GM12864 (cell line): ENCODE data around the gene OLFML2A.

ENCODE experiments used
- DNase-seq: peaks from one replicate; pipeline ENCODE4 v3.0.0-alpha.2; 2011; ENCODE audit warnings: low read depth
- H3K4me3 ChIP-seq: 2 replicates; pipeline ENCODE4 v1.5.1; 2011; ENCODE audit warnings: mild to moderate bottlenecking, low read depth, low read length, control low read depth
- CTCF ChIP-seq: IDR thresholded peaks from 2 replicates; pipeline ENCODE4 v1.5.1; 2011; ENCODE audit warnings: low read depth, mild to moderate bottlenecking, moderate library complexity, low read length, control low read depth, inconsistent platforms; ENCODE audit errors: missing control alignments

Gene OLFML2A

DNA sequence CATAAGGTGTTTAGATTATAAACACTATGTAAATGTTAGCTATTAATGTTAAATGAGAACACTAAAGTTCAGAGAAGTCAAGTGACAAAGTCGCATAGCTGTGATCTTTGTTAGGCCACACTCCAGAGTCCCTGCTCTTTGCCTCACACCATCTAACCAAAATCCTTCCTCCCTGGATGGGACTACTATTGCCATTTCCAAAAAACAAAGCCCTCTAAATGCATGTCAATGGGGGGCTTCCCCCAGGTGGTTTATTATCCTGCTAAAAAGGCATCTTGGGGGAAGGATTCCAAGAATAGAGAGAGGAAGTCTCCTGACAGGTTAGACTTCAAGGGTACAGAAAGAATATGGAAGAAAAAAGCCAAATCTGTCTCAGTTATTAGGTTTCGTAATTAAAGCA, 16.2 kb upstream of the OLFML2A start:
- no peak for DNase-seq
- H3K4me3 ChIP-seq = no peak overlapping the region
- TF ChIP-seq CTCF = no peak

DNA sequence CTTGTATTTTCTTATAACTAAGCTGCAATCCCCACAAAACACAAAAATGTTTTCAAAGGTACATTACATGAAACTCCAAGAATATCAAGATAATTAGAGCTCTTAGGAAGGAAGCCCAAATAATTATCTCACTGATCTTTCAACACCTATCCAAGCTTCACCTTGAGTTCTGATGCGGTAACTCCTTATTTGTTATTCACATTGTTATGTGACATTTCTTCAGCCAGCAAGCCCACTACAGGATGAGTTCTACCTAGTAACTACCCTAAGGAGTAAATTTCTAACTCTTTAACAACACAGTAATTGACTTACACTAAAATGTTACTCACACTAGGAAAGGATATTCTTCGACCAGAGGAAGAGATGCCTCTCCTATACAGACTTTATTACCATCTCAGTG, 15.7 kb upstream of the OLFML2A start:
- TF ChIP-seq CTCF = no peak
- DNase-seq = no peak
- H3K4me3 ChIP-seq = no peak overlapping the region

- no peak for DNase-seq
- no peak for TF ChIP-seq CTCF
- no peak overlapping the region for H3K4me3 ChIP-seq
These were observed 15.2 kb upstream of the OLFML2A start for GRCh38 chr9:124761710-124762109.

DNA sequence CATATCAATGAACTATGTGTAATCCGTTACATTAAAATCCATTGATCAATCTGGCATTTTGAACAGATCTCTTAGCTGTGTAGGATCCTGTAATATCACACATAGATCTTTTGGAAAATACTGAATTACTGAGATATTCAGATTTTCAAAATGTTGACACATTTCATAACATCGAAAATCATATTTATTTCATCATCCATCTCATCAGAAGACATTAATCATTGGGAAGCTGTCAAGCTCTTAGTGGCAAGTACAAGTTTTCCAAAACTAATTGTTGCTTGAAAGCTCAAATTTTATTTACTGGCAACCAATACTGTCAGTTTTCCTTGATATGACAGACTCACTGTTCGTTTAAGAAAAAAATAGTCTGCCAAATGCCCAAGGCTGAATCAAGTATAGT, 14.3 kb upstream of the OLFML2A start:
- H3K4me3 ChIP-seq = no peak overlapping the region
- no peak for TF ChIP-seq CTCF
- no peak for DNase-seq

DNA sequence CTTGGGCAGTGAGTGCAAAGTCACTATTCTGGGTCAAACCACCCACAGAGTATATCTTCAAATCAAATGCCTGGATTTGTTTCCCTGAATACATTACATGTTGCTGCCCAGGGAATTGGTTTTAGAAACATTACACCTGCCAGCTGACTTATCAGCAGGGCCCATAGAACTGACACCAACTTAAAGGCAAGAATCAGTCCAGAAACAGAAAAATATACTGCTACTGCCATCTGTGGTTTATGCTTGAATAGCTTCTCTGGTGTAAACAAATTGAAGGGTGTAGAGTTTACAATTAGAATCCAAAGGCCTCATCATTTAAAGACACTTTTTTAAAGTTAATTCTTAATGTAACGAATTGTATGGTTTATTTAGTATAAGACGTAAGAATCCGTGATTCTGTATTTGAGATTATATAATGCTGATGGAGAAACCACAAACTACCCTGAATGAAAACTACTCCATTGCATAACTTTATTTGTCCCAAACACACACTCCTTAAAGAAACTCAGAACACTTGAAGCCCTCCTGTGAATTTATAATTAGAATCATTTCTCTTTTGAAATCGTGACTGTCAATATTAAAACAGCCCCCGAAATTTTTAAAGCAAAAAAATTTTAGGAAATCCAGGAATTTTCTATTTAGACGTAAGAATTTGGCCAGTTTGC, 12.0 kb upstream of the OLFML2A start:
- DNase-seq = no peak
- TF ChIP-seq CTCF = peak; percentile 29
- no peak overlapping the region for H3K4me3 ChIP-seq

DNA sequence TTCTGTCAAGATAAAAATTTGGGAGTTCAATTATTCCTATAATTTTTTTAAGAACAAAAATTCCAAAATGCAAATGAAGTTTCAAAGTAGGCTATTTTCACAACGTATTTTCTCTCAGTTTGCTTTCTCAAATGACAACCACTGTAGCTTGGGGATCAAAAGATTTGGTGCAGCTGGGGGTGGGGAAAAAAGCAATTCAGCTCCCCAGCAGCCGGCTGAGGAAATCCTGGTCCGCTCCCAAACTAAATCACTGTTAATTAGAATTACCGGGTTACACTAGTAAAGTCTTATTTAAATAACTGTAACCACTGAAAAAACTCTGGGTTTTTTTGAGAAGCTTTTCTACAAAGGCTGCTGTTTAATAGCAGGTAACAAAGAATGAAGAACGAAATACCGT, 11.5 kb upstream of the OLFML2A start:
- no peak overlapping the region for H3K4me3 ChIP-seq

More for the DNA sequence above, 11.5 kb upstream of the OLFML2A start:
- no peak for TF ChIP-seq CTCF
- no peak for DNase-seq
